ENCODE measurements around the gene TTC39C. TPM values are rescaled to one million over a fixed set of nuclear protein-coding genes. Genes with fewer than 3 reads are reported as not detected.
A peak's percentile ranks its signal among the peaks of the same experiment; 100 is the strongest.

TTC39C gene
- polyA plus RNA-seq, 2 of the 4 experiments (the other 2 are of a cell fraction): 8.7 to 18.4 TPM

DNA sequence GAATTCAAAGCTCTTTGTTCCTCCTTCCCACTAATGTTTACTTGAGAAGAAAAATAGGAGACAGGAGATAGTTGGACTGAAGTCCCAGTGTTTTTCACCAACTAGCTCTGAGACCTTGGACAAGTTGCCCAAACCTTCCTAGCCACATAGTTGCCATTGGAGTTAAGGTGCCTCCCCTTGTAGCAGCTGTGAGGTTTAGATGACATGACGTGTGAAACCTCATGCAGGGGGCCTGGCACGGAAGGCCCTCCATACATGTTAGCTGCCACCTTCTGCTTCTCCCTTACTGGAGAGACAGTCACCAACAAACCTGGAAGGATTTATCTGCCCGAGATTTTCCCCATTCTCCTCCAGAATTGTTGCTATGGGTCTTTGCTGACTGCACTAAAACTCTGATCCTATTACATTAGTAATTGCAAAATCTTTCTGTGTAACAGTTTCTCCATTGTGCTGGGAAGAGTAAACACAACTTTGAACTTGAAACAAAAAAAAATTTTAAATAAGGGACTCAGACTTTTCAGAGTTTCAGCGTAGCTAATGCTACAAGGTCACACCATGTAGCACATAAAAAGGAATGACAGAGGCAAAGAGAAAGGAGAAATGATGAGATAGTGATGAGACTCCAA, 100.5 kb downstream of the TTC39C start:
- Histone ChIP-seq H3K4me3 (no peak overlapping the region), H3K4me1 (peaks cover 18% of the 10 kb centered on the region), H3K9me3 (no peaks in the 10 kb centered on the region), H3K27ac (peak overlapping the region in 1 of 2 experiments; percentile 21; a peak in 1 of 6 replicates), H3K4me2 (no peak overlapping the region)
- ATAC-seq (no peak), DNase-seq (ENCODE audit: low read depth in 1 of 2, low spot score in 1 of 2) (no peak), FAIRE-seq (no peak)
- ChIA-PET POLR2A (no interaction called here), CTCF (interaction anchor here (1.4 kb wide), 2 partner anchors 13 to 197 kb away, joined by 3 to 4 read pairs; no protein-coding TSS in a partner anchor)
- TF ChIP-seq HOXB13 (CRISPR knock-in tag; IDR thresholded peaks at IDR 0.05; ENCODE audit: low read depth) (no peak), KDM1A (IDR thresholded peaks at IDR 0.05; ENCODE audit: low read depth) (no peak), JUN (IDR thresholded peaks at IDR 0.05) (no peak), FOSB (CRISPR knock-in tag; IDR thresholded peaks at IDR 0.05) (no peak), CEBPB (IDR thresholded peaks at IDR 0.05) (no peak), NFE2L2 (conservative IDR thresholded peaks at IDR 0.05; ENCODE audit: low read length) (no peak)
- WGBS (ENCODE audit: missing lambda C conversion rate): 90% methylated on average over 4 of the region's 4 CpGs

DNA sequence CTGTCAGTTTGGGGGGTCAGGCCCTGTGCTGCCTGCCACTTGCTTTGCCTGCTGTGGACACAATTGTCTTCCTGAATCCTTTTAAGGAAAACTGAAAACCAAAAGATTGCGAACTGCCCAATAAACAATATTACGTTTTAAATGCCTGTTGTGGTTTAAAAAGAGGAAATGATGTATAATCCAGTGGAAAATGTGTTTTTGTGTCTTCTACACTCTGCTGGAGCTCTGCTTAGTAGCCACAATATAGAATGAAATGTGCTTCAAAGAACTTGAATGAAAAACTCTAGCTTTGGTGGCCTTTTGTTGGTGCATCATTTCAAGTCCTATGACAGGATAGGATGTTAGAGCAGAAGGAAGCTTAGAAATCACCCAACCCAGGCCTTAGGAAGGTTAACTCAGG, 101.1 kb downstream of the TTC39C start:
- FAIRE-seq (no peak), ATAC-seq (no peak), DNase-seq (ENCODE audit: low read depth in 1 of 2, low spot score in 1 of 2) (no peak)
- no peak overlapping the region for H3K4me2 ChIP-seq
- peaks cover 18% of the 10 kb centered on the region for H3K4me1 ChIP-seq
- WGBS (ENCODE audit: missing lambda C conversion rate): 90% methylated on average over 2 of the region's 2 CpGs
- H3K27ac ChIP-seq: peak overlapping the region in 1 of 2 experiments; percentile 26; a peak in 1 of 6 replicates
- H3K4me3 ChIP-seq: no peak overlapping the region
- no peaks in the 10 kb centered on the region for H3K9me3 ChIP-seq
- no peak for TF ChIP-seq MYC (IDR thresholded peaks at IDR 0.05; ENCODE audit: borderline replicate concordance, low read length)
- no peak for TF ChIP-seq BHLHE40 (IDR thresholded peaks at IDR 0.05; ENCODE audit: low read depth, low read length)
- TF ChIP-seq KDM1A (IDR thresholded peaks at IDR 0.05; ENCODE audit: low read depth): no peak
- TF ChIP-seq, protein P1, sequence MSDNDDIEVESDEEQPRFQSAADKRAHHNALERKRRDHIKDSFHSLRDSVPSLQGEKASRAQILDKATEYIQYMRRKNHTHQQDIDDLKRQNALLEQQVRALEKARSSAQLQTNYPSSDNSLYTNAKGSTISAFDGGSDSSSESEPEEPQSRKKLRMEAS (IDR thresholded peaks at IDR 0.05): no peak
- TF ChIP-seq ZFP36 (IDR thresholded peaks at IDR 0.05; ENCODE audit: borderline replicate concordance, partially characterized antibody): no peak
- no peak for TF ChIP-seq RAD21 (conservative IDR thresholded peaks at IDR 0.05 in 1 of 2, IDR thresholded peaks at IDR 0.05 in 1 of 2)
- no peak for TF ChIP-seq CEBPB (IDR thresholded peaks at IDR 0.05)
- no peak for TF ChIP-seq ZC3H11A (IDR thresholded peaks at IDR 0.05)
- no peak for TF ChIP-seq EHF (CRISPR knock-in tag; IDR thresholded peaks at IDR 0.05)
- TF ChIP-seq JUNB (IDR thresholded peaks at IDR 0.05): no peak
- no peak for TF ChIP-seq TFCP2L1 (CRISPR knock-in tag; IDR thresholded peaks at IDR 0.05)
- CTCF ChIA-PET: interaction anchor here (1.4 kb wide), 2 partner anchors 12 to 197 kb away, joined by 3 to 4 read pairs; no protein-coding TSS in a partner anchor
- POLR2A ChIA-PET: no interaction called here

DNA sequence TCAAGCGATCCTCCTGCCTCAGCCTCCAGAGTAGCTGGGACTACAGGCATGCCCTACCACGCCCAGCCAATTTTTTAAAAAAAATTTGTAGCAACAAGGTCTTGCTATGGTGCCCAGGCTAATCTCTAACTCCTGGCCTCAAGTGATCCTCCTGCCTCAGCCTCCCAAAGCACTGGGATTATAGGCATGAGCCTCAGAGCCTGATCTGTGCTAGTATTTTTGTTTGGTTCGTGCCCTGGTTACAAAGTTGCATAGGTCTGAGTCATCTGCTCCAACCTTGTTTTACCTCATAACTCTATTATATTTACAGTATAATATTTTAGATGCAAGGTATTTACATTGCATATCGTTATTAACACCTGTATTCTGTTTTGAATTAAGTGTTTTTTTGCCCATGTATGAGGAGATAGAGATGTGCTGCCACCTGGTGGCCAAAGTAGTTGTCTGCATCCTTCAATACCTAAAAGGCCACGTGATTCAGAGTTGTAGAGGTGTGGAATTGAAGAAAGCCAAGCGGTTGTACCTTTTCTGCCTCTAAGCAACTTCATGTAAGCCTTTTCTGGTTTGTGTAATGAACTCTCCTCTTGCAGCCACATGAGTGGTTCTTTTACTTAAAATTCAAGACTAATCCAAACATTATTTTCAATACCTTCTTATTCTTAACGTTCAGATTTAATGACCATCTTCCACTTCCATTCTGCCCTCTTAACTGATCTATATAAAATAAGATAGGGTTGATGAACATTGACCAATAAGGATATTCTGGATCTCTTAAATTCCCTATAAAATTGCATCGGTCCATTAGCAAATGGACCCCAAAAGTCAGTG, 104.4 kb downstream of the TTC39C start:
- FAIRE-seq (no peak), ATAC-seq (peak; percentile 68 to 81; a peak in 5 of 6 replicates), DNase-seq (ENCODE audit: low read depth in 1 of 2, low spot score in 1 of 2) (peak; percentile 35 to 72)
- peaks cover 4% of the 10 kb centered on the region; the same call in 1 of the 3 replicates for H3K4me1 ChIP-seq
- no peak overlapping the region for H3K4me2 ChIP-seq
- WGBS (ENCODE audit: missing lambda C conversion rate): 60% methylated on average over 8 of the region's 8 CpGs
- no peaks in the 10 kb centered on the region for H3K9me3 ChIP-seq
- H3K4me3 ChIP-seq: no peak overlapping the region
- POLR2A ChIA-PET: no interaction called here
- no peak overlapping the region for H3K27ac ChIP-seq
- CTCF ChIA-PET: interaction anchor here (0.8 to 1.6 kb wide), 15 partner anchors 8 to 1046 kb away, joined by 3 to 6 read pairs (median 3); no protein-coding TSS in a partner anchor
- no peak for TF ChIP-seq EHF (CRISPR knock-in tag; IDR thresholded peaks at IDR 0.05)
- no peak for TF ChIP-seq ESRRA (IDR thresholded peaks at IDR 0.05; ENCODE audit: borderline replicate concordance, low read length)
- no peak for TF ChIP-seq GATA3 (IDR thresholded peaks at IDR 0.05; ENCODE audit: borderline replicate concordance)
- TF ChIP-seq, protein P2, sequence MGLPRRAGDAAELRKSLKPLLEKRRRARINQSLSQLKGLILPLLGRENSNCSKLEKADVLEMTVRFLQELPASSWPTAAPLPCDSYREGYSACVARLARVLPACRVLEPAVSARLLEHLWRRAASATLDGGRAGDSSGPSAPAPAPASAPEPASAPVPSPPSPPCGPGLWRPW (IDR thresholded peaks at IDR 0.05): no peak
- no peak for TF ChIP-seq MAZ (IDR thresholded peaks at IDR 0.05; ENCODE audit: borderline replicate concordance, low read depth, low read length)
- no peak for TF ChIP-seq POLR2AphosphoS2 (conservative IDR thresholded peaks at IDR 0.05; ENCODE audit: low read length)
- no peak for TF ChIP-seq RFX5 (IDR thresholded peaks at IDR 0.05)
- TF ChIP-seq, protein P3, sequence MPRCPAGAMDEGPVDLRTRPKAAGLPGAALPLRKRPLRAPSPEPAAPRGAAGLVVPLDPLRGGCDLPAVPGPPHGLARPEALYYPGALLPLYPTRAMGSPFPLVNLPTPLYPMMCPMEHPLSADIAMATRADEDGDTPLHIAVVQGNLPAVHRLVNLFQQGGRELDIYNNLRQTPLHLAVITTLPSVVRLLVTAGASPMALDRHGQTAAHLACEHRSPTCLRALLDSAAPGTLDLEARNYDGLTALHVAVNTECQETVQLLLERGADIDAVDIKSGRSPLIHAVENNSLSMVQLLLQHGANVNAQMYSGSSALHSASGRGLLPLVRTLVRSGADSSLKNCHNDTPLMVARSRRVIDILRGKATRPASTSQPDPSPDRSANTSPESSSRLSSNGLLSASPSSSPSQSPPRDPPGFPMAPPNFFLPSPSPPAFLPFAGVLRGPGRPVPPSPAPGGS (IDR thresholded peaks at IDR 0.05): no peak
- peak; percentile 73 for TF ChIP-seq SMC3 (IDR thresholded peaks at IDR 0.05)
- TF ChIP-seq, protein P4, sequence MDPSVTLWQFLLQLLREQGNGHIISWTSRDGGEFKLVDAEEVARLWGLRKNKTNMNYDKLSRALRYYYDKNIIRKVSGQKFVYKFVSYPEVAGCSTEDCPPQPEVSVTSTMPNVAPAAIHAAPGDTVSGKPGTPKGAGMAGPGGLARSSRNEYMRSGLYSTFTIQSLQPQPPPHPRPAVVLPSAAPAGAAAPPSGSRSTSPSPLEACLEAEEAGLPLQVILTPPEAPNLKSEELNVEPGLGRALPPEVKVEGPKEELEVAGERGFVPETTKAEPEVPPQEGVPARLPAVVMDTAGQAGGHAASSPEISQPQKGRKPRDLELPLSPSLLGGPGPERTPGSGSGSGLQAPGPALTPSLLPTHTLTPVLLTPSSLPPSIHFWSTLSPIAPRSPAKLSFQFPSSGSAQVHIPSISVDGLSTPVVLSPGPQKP (IDR thresholded peaks at IDR 0.05; ENCODE audit: low read depth, low read length): no peak
- no peak for TF ChIP-seq MYC (IDR thresholded peaks at IDR 0.05; ENCODE audit: borderline replicate concordance, low read length)
- TF ChIP-seq NPAS2 (CRISPR knock-in tag; IDR thresholded peaks at IDR 0.05; ENCODE audit: borderline replicate concordance): no peak
- TF ChIP-seq EHMT2 (IDR thresholded peaks at IDR 0.05; ENCODE audit: low read depth): no peak
- no peak for TF ChIP-seq RARB (CRISPR knock-in tag; IDR thresholded peaks at IDR 0.05)
- no peak for TF ChIP-seq HOXA7 (CRISPR knock-in tag; IDR thresholded peaks at IDR 0.05)
